GM23338 (cell line): ENCODE results near the gene KIF18A. TPM values are rescaled to one million over a fixed set of nuclear protein-coding genes. Genes with fewer than 3 reads are reported as not detected.

Experiments used
- ATAC-seq: fragments of 200-7000 bp; cut with Tn5 transposase; 3 replicates; pipeline ENCODE4 v1.9.1; 2020
- DNase-seq: peaks from one replicate; pipeline ENCODE4 v3.0.0-alpha.2; 2015; ENCODE audit warnings: low spot score
- H2AFZ ChIP-seq: fragments of 200-600 bp; sonication (generic); 2 replicates; pipeline ENCODE4 v1.8.0; 2016; ENCODE audit warnings: antibody characterized with exemption, mild to moderate bottlenecking, moderate library complexity
- H3F3A ChIP-seq: fragments of 200-600 bp; sonication (generic); replicated peaks from 2 replicates; pipeline ENCODE4 v1.8.0; 2017; ENCODE audit warnings: antibody characterized with exemption, mixed run types, low read depth
- H3K27ac ChIP-seq: fragments of 200-600 bp; sonication (generic); 2 replicates; pipeline ENCODE4 v1.6.1; 2016; ENCODE audit warnings: low read depth
- H3K27me3 ChIP-seq: fragments of 200-600 bp; sonication (generic); 2 replicates; pipeline ENCODE4 v1.8.0; 2016; ENCODE audit warnings: mild to moderate bottlenecking, mixed run types, moderate library complexity; ENCODE audit not compliant: insufficient read depth
- H3K36me3 ChIP-seq: fragments of 200-600 bp; sonication (generic); 2 replicates; pipeline ENCODE4 v1.8.0; 2016; ENCODE audit warnings: mild to moderate bottlenecking; ENCODE audit not compliant: insufficient read depth
- H3K4me1 ChIP-seq: fragments of 200-600 bp; sonication (generic); 2 replicates; pipeline ENCODE4 v1.8.0; 2016; ENCODE audit warnings: mild to moderate bottlenecking, moderate library complexity; ENCODE audit not compliant: insufficient read depth
- H3K4me2 ChIP-seq: fragments of 200-600 bp; sonication (generic); 2 replicates; pipeline ENCODE4 v1.7.1; 2017; ENCODE audit warnings: mixed run types
- H3K4me3 ChIP-seq: fragments of 200-600 bp; sonication (generic); 2 replicates; pipeline ENCODE4 v1.6.1; 2016; ENCODE audit warnings: mixed run types
- H3K79me2 ChIP-seq: fragments of 200-600 bp; sonication (generic); replicated peaks from 2 replicates; pipeline ENCODE4 v1.8.0; 2017; ENCODE audit warnings: mild to moderate bottlenecking; ENCODE audit not compliant: insufficient read depth
- H3K9me2 ChIP-seq: fragments of 200-600 bp; sonication (generic); 2 replicates; pipeline ENCODE4 v1.8.0; 2017; ENCODE audit not compliant: insufficient read depth
- H4K20me1 ChIP-seq: fragments of 200-600 bp; sonication (generic); replicated peaks from 2 replicates; pipeline ENCODE4 v1.8.0; 2017; ENCODE audit warnings: mild to moderate bottlenecking; ENCODE audit not compliant: insufficient read depth
- H3K27ac Mint-ChIP-seq: 2 replicates; pipeline ENCODE4 v1.8.0; 2020; ENCODE audit warnings: inconsistent platforms, mild to moderate bottlenecking, moderate library complexity, mixed read lengths
- H3K27me3 Mint-ChIP-seq: 3 replicates; pipeline ENCODE4 v1.8.0; 2022; ENCODE audit warnings: low read depth, mild to moderate bottlenecking, moderate library complexity, mixed read lengths, inconsistent platforms; ENCODE audit not compliant: insufficient read depth, poor library complexity
- H3K36me3 Mint-ChIP-seq: 3 replicates; pipeline ENCODE4 v1.8.0; 2021; ENCODE audit warnings: low read depth, mild to moderate bottlenecking, inconsistent platforms, moderate library complexity, mixed read lengths
- H3K4me1 Mint-ChIP-seq: 3 replicates; pipeline ENCODE4 v1.8.0; 2020; ENCODE audit warnings: mild to moderate bottlenecking, inconsistent platforms, mixed read lengths
- H3K4me3 Mint-ChIP-seq: 3 replicates; pipeline ENCODE4 v1.8.0; 2021; ENCODE audit warnings: moderate library complexity, mild to moderate bottlenecking, inconsistent platforms, mixed read lengths
- H3K9me3 Mint-ChIP-seq: 3 replicates; pipeline ENCODE4 v1.8.0; 2020; ENCODE audit warnings: moderate library complexity, mild to moderate bottlenecking, inconsistent platforms, mixed read lengths
- CTCF ChIP-seq, 2 experiments: fragments of 200-600 bp in 1 of 2; sonication (generic) in 1 of 2; conservative IDR thresholded peaks; 2 replicates each; pipeline versions ENCODE4 v1.5.1 to v1.6.1; 2016 to 2017; ENCODE audit warnings: antibody characterized with exemption in 2 of 2, low read depth in 2 of 2, mild to moderate bottlenecking in 2 of 2, moderate library complexity in 1 of 2
- ETS1 ChIP-seq: IDR thresholded peaks from 2 replicates; pipeline ENCODE4 v1.6.1; 2016; ENCODE audit warnings: antibody characterized with exemption
- EZH2 ChIP-seq: fragments of 200-600 bp; sonication (generic); IDR thresholded peaks from one replicate; pipeline ENCODE4 v1.8.0; 2017; ENCODE audit warnings: antibody characterized with exemption, mild to moderate bottlenecking, low read depth; ENCODE audit not compliant: unreplicated experiment
- EZH2phosphoT487 ChIP-seq: fragments of 200-600 bp; sonication (generic); IDR thresholded peaks from one replicate; pipeline ENCODE4 v1.8.1; 2018; ENCODE audit warnings: antibody characterized with exemption; ENCODE audit not compliant: unreplicated experiment
- JUNB ChIP-seq: IDR thresholded peaks from one replicate; pipeline ENCODE4 v1.6.1; 2016; ENCODE audit warnings: antibody characterized with exemption; ENCODE audit not compliant: unreplicated experiment
- REST ChIP-seq: IDR thresholded peaks from one replicate; pipeline ENCODE4 v1.6.1; 2018; ENCODE audit warnings: antibody characterized with exemption; ENCODE audit not compliant: unreplicated experiment
- STAT1 ChIP-seq: IDR thresholded peaks from one replicate; pipeline ENCODE4 v1.6.1; 2016; ENCODE audit warnings: antibody characterized with exemption; ENCODE audit not compliant: unreplicated experiment
- ZNF114 ChIP-seq: fragments of 250-450 bp; sonication (Bioruptor Pico); IDR thresholded peaks from 2 replicates; pipeline ENCODE4 v1.5.0; 2020; ENCODE audit warnings: mild to moderate bottlenecking, moderate library complexity
- ZNF462 ChIP-seq: fragments of 250-450 bp; sonication (Bioruptor Pico); IDR thresholded peaks from 2 replicates; pipeline ENCODE4 v1.5.0; 2020; ENCODE audit warnings: mild to moderate bottlenecking, moderate library complexity
- polyA plus RNA-seq: library from polyadenylated mRNA; unstranded; fragments of >200 nt; fragmentation: Nextera tagmentation; extraction: Ambion mirVana; gene quantifications from 2 replicates; pipeline ENCODE4 v1.2.1, GENCODE V29; 2016
- total RNA-seq: library from RNA; depleted of rRNA; stranded (reverse); fragments of >200 nt; shearing (Covaris generic); gene quantifications from 2 replicates; pipeline ENCODE4 v1.2.3, GENCODE V29; 2014

Gene KIF18A
- total and polyA plus RNA-seq, 2 experiments from 2014 or later, result 22.2 to 26.5 TPM

GRCh38 chr11:27996066-27996465, 111.9 kb downstream of the KIF18A start (continued):
- TF ChIP-seq REST (no peak), STAT1 (no peak), ZNF114 (CRISPR knock-in tag) (no peak), ETS1 (no peak), CTCF (conservative IDR thresholded peaks at IDR 0.05; ENCODE audit: low read depth in 2 of 2) (no peak), JUNB (no peak), EZH2phosphoT487 (no peak), EZH2 (no peak)

GRCh38 chr11:27995083-27995482, 112.9 kb downstream of the KIF18A start:
- Histone ChIP-seq H2AFZ (no peak overlapping the region), H3K9me2 (no peaks in the 10 kb centered on the region), H3K36me3 (peaks cover 8% of the 10 kb centered on the region; the same call in 1 of the 2 replicates), H3K4me1 (no peaks in the 10 kb centered on the region), H3F3A (no peaks in the 10 kb centered on the region), H3K4me3 (no peak overlapping the region), H3K27ac (no peak overlapping the region), H4K20me1 (no peaks in the 10 kb centered on the region), H3K79me2 (no peaks in the 10 kb centered on the region), H3K4me2 (no peak overlapping the region), H3K27me3 (no peaks in the 10 kb centered on the region)
- H3K4me3 Mint-ChIP-seq, result no peak overlapping the region
- H3K9me3 Mint-ChIP-seq, result peaks cover 15% of the 10 kb centered on the region; the same call in 2 of the 3 replicates
- ATAC-seq (no peak), DNase-seq (no peak)
- H3K36me3 Mint-ChIP-seq, result peaks cover 13% of the 10 kb centered on the region; the same call in 2 of the 3 replicates
- H3K4me1 Mint-ChIP-seq, result peaks cover 4% of the 10 kb centered on the region; the same call in 1 of the 3 replicates
- H3K27ac Mint-ChIP-seq, result no peak overlapping the region
- H3K27me3 Mint-ChIP-seq, result no peaks in the 10 kb centered on the region
- TF ChIP-seq ZNF462 (no peak), REST (no peak)
